NCI-H2029 treated with DMSO at 0.1 percent for 48 hours (cell line): Measurements from ENCODE around the gene LSM3.

ENCODE experiments used
- DNase-seq: peaks from one replicate; lab custom pipeline; 2025; lab: John Stamatoyannopoulos, UW

The LSM3 gene

DNA sequence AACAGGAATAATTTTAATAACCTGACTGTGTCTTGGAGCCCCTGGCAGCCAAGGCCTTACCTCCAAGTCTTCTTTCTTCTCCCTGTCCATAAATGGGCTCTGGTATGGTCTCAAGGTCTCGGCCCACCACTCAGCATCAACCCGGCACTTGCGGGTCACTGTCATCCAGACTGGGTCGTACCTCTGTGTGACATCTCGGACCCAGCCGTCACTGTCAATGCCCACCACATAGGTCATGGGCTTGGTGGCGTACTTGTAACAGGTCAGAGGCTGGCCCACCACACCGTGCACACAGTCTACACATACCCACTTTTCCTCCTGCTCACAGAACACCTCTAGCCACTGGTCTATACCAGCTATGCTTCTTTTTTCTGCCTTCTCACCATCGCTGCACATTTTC is 20.7 kb upstream of the LSM3 start:
- no peak for DNase-seq

DNA sequence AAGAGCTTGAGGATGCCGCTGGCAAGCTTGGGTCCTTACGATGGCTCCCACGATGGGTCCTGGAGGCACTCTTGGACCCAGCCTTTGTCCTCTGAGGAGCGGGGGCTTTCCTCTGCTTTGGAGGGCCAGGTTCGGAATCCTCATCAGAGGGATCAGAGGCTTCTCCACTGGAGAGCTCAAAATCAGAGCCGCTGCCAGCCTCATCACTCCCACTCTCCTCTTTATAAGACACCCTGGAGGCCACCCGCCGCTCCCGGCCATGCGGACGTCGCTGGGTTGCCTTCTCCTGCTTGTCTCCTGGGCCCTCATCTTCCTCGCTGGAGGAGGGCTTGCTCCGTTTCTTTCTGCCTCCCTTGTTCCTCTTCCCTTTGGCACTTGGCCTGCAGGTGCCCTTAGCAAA is 20.2 kb upstream of the LSM3 start:
- DNase-seq: no peak

GRCh38 chr3:14159426-14159825 is 19.2 kb upstream of the LSM3 start:
- DNase-seq: no peak

GRCh38 chr3:14161282-14161681 is 17.3 kb upstream of the LSM3 start:
- DNase-seq: no peak

GRCh38 chr3:14162178-14162577 is 16.4 kb upstream of the LSM3 start:
- DNase-seq: no peak

GRCh38 chr3:14166877-14167603 is 11.6 kb upstream of the LSM3 start:
- no peak for DNase-seq

GRCh38 chr3:14169435-14169834 is 9.2 kb upstream of the LSM3 start:
- DNase-seq: no peak

DNA sequence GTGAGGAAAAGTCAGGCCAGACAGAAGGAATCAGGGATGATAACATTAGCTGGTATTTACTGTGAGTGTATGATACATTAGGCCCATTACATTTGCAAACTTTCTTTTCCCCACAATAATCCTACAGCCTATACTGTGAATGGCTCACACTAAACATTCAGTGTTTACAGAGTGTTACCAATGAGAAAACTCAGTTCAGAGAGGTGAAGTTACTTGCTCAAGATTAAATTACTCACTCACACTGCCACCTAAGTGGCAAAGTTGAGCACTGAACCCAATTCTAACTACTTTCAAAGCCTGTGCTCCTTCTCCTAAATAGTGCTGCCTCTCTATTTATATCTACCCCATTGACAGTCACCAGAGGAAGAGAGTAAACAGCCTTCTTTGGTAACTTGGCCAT is 8.7 kb upstream of the LSM3 start:
- no peak for DNase-seq

GRCh38 chr3:14170531-14171159 is 8.0 kb upstream of the LSM3 start:
- no peak for DNase-seq

DNA sequence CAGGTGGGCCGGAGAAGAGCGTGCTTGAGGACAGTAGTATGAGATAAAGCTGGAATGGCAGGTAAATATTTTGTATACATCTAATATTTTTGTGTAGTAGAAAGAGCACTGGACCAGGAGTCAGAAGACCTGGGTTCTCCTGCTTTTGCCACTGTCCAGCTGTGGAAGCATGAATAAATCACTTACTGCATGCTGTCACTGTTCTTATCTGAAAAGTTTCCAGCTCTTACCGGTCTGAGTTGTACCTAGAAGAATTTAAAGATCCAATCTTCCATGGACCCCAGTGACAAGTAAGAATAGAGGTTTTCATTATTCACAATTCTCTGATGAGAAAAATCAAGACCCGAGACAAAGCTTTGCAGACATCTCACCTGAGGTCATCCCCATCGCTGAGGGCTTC is 6.1 kb upstream of the LSM3 start:
- no peak for DNase-seq

- no peak for DNase-seq
Observed at GRCh38 chr3:14174483-14174882, 4.1 kb upstream of the LSM3 start.

DNA sequence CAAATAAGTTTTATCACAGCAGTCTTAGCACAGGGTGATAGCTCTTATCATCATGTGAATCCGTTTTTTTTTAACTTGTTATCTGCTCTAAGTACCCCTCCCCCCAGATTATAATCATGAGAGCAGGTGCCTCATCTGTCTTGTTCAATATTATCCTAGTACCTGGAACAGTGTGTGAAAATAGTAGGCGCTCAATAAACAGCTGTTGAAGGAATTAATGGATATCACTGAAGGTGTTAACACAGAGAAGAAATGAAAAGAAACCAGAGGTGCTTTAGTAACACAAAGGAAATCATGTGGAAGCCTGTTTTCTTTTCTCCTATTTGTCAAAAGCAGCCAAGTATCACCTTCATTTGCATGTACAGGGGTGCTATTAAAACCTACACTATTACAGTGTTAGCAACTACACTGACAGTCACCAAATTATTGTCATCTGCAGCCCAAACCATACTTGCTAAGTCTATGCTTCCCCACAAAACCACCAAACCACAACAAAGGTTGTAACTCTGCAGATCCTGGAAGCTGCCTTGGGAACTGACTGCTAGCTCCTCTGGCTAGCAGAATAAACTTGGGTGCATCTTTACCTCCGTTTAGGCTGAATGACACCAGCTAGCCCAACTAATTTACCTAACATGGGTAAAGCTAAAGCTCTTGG is 3.1 kb upstream of the LSM3 start:
- DNase-seq: no peak

- DNase-seq: no peak
Observed at GRCh38 chr3:14177580-14178246, 904 bp upstream of the LSM3 start.

DNA sequence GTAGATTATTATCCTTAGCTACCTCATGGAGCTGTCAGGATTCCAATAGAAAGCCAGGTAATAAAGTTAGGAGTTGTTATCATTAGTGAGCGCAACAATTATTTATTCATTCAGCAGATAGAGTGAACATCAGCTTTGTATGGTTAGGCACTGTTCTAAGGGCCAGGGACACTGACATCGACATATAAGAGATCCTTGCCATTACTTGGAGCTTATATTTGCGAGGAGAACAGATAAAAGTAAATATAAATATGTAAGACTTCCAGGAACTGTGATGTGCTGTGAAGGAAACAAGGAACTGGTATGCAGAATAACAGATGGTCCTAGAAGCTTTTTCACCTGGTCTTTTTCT is 473 bp downstream of the LSM3 start:
- no peak for DNase-seq

- no peak for DNase-seq
Observed at GRCh38 chr3:14179795-14180194, 1.2 kb downstream of the LSM3 start.

- DNase-seq: no peak
Observed at GRCh38 chr3:14181253-14181652, 2.6 kb downstream of the LSM3 start.

GRCh38 chr3:14183015-14183577 is 4.5 kb downstream of the LSM3 start:
- no peak for DNase-seq

DNA sequence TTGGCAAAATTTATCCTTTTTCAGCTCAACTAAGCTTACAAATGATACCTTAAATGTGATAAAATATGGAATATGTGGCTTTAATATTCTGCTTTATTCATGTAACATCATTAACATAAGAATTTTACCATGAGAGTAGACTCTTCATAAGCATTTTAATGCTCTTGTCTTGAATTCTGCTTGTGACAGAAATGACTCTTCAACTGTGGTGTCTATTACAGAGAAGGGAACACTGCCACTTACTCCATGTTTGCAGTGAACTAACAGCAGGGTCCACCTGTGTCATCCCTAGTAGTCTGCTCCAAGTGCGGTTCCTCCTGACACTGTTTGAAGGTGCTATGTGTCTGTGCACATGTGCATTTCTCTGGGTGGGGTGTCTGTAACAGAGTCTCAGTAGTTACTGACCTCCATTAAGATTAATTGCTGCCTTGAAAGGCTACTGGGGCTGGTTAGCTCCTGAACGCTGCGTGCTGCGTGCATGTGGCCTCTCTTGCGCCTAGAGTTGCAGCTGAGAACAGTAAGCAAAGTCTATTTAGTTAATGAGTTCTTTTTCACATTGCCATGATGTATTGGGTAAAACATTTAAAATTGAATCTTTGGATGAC is 8.3 kb downstream of the LSM3 start:
- no peak for DNase-seq

- no peak for DNase-seq
Observed at GRCh38 chr3:14188041-14188754, 9.6 kb downstream of the LSM3 start.

DNA sequence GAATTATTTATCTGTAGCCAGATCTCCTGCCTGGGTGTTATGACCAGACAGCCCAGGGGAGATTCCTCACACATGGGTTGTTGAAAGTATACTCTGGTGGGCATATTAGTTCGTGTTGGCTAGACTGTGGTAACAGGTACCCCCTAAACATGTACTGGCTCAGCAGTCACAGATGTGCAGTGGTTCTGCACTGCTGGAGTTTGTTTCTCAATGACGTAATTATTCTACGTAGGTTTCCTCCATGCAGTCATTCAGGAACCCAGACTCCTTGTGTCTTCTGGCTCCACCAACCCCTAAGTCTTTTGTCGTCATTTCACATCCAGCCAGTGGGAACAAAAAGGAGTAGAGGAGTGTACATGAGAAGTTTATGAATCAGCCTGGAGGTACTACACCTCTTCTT is 16.2 kb downstream of the LSM3 start:
- no peak for DNase-seq

- DNase-seq: no peak
Observed at GRCh38 chr3:14199641-14200040, 21.0 kb downstream of the LSM3 start.

- no peak for DNase-seq
Observed at GRCh38 chr3:14200276-14200675, 21.7 kb downstream of the LSM3 start.
